Measurements from ENCODE around the gene FYN. TPM values are rescaled to one million over a fixed set of nuclear protein-coding genes. Genes with fewer than 3 reads are reported as not detected.

Gene FYN
- polyA plus RNA-seq, 1 experiment: 55.1 TPM

GRCh38 chr6:111759836-111760785, 113.1 kb downstream of the FYN start:
- DNase-seq (ENCODE audit: low read depth): no peak
- Histone ChIP-seq H3K36me3 (ENCODE audit: control insufficient read depth, insufficient read depth, low read length) (no peaks in the 10 kb centered on the region; the same call in 1 of the 2 replicates), H3K27me3 (ENCODE audit: control insufficient read depth, insufficient read depth, low read length) (no peaks in the 10 kb centered on the region), H3K4me3 (ENCODE audit: low read depth, low read length) (no peak overlapping the region)
- TF ChIP-seq CTCF (IDR thresholded peaks at IDR 0.05; ENCODE audit: insufficient read depth, low read depth, low read length): no peak
- ChIA-PET CTCF (no interaction called here), POLR2A (interaction anchor here (0.7 kb wide), 1 partner anchor 67 kb away, joined by 3 read pairs; no protein-coding TSS in a partner anchor)

- DNase-seq (ENCODE audit: low read depth): no peak
Measured at GRCh38 chr6:111759331-111759835, 113.9 kb downstream of the FYN start.

GRCh38 chr6:111758608-111759329, 114.5 kb downstream of the FYN start:
- no peak for TF ChIP-seq CTCF (IDR thresholded peaks at IDR 0.05; ENCODE audit: insufficient read depth, low read depth, low read length)
- no peaks in the 10 kb centered on the region for H3K27me3 ChIP-seq (ENCODE audit: control insufficient read depth, insufficient read depth, low read length)
- no peak overlapping the region for H3K4me3 ChIP-seq (ENCODE audit: low read depth, low read length)
- ChIA-PET POLR2A (no interaction called here), CTCF (no interaction called here)
- H3K36me3 ChIP-seq (ENCODE audit: control insufficient read depth, insufficient read depth, low read length): no peaks in the 10 kb centered on the region; the same call in 1 of the 2 replicates
- DNase-seq (ENCODE audit: low read depth): no peak

More at GRCh38 chr6:111759331-111759835, 113.9 kb downstream of the FYN start:
- H3K36me3 ChIP-seq (ENCODE audit: control insufficient read depth, insufficient read depth, low read length): no peaks in the 10 kb centered on the region; the same call in 1 of the 2 replicates
- ChIA-PET POLR2A (no interaction called here), CTCF (no interaction called here)
- no peak for TF ChIP-seq CTCF (IDR thresholded peaks at IDR 0.05; ENCODE audit: insufficient read depth, low read depth, low read length)
- no peak overlapping the region for H3K4me3 ChIP-seq (ENCODE audit: low read depth, low read length)
- H3K27me3 ChIP-seq (ENCODE audit: control insufficient read depth, insufficient read depth, low read length): no peaks in the 10 kb centered on the region

- ChIA-PET CTCF (no interaction called here), POLR2A (interaction anchor here (0.6 kb wide), 1 partner anchor 281 kb away, joined by 3 read pairs; no protein-coding TSS in a partner anchor)
- no peak for DNase-seq (ENCODE audit: low read depth)
- TF ChIP-seq CTCF (IDR thresholded peaks at IDR 0.05; ENCODE audit: insufficient read depth, low read depth, low read length): no peak
- Histone ChIP-seq H3K36me3 (ENCODE audit: control insufficient read depth, insufficient read depth, low read length) (no peaks in the 10 kb centered on the region; the same call in 1 of the 2 replicates), H3K27me3 (ENCODE audit: control insufficient read depth, insufficient read depth, low read length) (no peaks in the 10 kb centered on the region), H3K4me3 (ENCODE audit: low read depth, low read length) (no peak overlapping the region)
Measured at GRCh38 chr6:111757342-111757741, 115.9 kb downstream of the FYN start.

GRCh38 chr6:111754423-111754822, 118.8 kb downstream of the FYN start:
- POLR2A ChIA-PET: no interaction called here
- no peak for DNase-seq (ENCODE audit: low read depth)
- CTCF ChIA-PET: no interaction called here
- Histone ChIP-seq H3K36me3 (ENCODE audit: control insufficient read depth, insufficient read depth, low read length) (no peaks in the 10 kb centered on the region), H3K4me3 (ENCODE audit: low read depth, low read length) (no peak overlapping the region), H3K27me3 (ENCODE audit: control insufficient read depth, insufficient read depth, low read length) (no peaks in the 10 kb centered on the region)
- TF ChIP-seq CTCF (IDR thresholded peaks at IDR 0.05; ENCODE audit: insufficient read depth, low read depth, low read length): no peak

Data from BJ (cell line).